ENCODE measurements around the gene HSD17B7.
A peak's percentile ranks its signal among the peaks of the same experiment; 100 is the strongest.
"Not testable (repeated sequence)": the region's sequence is repeated elsewhere in the genome, so short reads cannot be mapped to it uniquely, and the experiment has no call there.

HSD17B7 gene, protein sequence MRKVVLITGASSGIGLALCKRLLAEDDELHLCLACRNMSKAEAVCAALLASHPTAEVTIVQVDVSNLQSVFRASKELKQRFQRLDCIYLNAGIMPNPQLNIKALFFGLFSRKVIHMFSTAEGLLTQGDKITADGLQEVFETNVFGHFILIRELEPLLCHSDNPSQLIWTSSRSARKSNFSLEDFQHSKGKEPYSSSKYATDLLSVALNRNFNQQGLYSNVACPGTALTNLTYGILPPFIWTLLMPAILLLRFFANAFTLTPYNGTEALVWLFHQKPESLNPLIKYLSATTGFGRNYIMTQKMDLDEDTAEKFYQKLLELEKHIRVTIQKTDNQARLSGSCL

DNA sequence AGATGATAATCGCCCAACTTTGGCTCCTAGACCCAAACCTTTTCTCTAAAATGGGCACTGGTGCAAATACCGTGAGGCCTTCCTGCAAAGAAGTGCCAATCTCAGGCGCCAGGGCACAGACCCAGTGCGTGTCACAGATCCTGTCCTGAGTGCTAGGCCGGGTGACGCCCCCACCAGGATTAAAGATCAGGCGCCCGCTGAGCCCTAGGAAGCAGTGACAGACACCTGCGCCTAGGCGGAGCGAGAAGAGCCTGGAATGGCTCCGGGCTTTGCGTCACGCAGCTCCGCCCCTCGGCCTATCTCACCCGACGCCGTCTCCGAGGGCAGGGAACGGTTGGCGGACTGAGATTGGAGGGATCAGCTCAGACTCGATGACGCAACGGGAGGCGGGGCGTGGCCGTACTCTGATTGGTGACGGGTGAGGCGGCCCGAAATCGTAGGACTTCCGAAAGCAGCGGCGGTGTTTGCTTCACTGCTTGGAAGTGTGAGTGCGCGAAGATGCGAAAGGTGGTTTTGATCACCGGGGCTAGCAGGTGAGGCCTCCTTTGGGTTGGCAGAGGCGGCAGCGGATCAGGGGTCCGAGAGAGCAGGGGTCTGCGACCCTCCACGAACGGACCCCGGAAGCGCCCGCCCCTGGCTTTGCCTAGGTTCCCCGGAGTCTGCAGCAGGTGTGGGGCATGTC is at the start of gene HSD17B7:
Gene HSD17B7 (plus strand): TSS at position 400 of the 682 bp plus-strand sequence. CDS start 99 bp downstream, at position 499.
- peak within 1 kb of the TSS; percentile 45 for H3K4me3 ChIP-seq (ENCODE audit: low read length)

DNA sequence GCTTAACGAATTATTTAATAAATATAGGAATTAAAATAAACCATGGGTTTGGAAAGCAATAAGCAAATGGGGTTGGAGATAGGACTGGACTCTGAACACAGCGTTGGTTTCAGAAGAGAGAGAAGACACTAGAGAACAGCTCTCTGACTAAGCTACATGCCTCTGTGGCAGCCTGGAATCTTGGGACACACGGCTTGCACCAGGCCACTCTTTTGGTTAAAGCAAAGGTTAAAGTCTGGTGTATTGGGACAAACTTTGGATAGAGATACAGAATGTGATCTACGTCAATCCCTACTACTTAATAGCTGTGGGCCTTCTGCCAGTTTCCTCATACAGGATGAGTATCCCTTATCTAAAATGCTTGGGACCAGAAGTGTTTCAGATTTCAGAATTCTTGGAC is 49.7 kb upstream of the HSD17B7 start:
- TF ChIP-seq ZNF274 (IDR thresholded peaks at IDR 0.05; ENCODE audit: low read depth, low read length) = no peak
- no peak overlapping the region for H3K4me3 ChIP-seq (ENCODE audit: low read length)

DNA sequence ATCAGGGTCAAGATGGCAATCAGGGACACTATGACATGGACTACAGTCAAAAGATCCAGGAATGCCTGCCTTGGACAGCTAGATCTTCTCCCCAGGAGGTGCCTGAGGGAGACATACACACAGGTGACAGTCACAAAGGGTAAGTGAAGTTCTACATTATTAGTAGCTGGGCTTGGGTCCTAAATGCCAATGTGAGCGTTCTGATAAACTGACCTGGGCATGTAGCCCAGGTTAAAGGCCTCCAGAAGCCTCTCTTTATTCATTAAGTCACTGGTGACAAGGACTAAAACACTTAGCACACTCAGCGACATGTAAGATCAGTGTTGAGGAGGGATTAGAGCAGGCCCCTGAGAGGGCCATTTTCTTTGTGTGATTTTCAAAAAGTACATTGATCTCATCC is 48.9 kb upstream of the HSD17B7 start:
- no peak overlapping the region for H3K4me3 ChIP-seq (ENCODE audit: low read length)
- TF ChIP-seq ZNF274 (IDR thresholded peaks at IDR 0.05; ENCODE audit: low read depth, low read length) = no peak

DNA sequence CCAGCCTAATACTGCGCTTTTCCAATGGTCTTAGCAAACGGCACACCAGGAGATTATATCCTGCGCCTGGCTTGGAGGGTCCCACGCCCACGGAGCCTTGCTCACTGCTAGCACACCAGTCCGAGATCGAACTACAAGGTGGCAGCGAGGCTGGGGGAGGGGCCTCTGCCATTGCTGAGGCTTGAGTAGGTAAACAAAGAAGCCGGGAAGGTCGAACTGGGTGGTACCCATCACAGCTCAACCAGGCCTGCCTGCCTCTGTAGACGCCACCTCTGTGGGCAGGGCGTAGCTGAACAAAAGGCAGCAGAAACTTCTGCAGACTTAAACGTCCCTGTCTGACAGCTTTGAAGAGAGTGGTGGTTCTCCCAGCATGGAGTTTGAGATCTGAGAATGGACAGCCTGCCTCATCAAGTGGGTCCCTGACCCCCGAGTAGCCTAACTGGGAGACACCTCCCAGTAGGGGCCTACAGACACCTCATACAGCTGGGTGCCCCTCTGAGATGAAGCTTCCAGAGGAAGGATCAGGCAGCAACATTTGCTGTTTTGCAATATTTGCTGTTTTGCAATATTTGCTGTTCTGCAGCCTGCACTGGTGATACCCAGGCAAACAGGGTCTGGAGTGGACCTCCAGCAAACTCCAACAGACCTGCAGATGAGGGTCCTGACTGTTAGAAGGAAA is 44.1 kb upstream of the HSD17B7 start:
- H3K4me3 ChIP-seq (ENCODE audit: low read length) = not testable (repeated sequence)

DNA sequence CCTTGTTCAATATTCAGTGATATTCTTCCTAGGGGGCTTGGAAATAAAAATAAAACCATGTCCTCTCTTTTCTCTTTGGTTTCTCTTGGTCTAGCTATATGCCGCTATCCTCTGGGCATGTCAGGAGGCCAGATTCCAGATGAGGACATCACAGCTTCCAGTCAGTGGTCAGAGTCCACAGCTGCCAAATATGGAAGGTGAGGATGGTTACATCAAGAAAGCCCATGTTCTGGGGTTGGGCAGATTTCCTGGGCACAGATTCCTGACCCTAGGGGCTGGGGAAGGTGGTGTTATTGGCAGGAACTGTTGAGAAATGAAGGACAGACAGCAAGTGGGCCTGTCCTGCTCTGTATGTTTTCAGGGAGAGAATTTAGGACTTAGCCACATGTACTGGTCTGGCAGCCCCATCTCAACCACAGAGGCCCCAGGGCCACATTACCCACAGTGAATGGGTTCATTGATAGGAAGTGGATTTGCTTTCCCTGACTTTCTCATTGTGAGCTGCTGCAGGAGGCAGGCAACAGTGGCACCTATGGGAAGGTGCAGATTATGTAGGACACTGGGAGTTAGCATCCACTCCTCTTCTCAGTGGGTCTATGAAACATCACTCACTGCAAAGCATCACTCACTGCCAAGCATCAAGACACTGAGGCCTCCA is 37.4 kb upstream of the HSD17B7 start:
- no peak overlapping the region for H3K4me3 ChIP-seq (ENCODE audit: low read length)
- no peak for TF ChIP-seq ZNF274 (IDR thresholded peaks at IDR 0.05; ENCODE audit: low read depth, low read length)

DNA sequence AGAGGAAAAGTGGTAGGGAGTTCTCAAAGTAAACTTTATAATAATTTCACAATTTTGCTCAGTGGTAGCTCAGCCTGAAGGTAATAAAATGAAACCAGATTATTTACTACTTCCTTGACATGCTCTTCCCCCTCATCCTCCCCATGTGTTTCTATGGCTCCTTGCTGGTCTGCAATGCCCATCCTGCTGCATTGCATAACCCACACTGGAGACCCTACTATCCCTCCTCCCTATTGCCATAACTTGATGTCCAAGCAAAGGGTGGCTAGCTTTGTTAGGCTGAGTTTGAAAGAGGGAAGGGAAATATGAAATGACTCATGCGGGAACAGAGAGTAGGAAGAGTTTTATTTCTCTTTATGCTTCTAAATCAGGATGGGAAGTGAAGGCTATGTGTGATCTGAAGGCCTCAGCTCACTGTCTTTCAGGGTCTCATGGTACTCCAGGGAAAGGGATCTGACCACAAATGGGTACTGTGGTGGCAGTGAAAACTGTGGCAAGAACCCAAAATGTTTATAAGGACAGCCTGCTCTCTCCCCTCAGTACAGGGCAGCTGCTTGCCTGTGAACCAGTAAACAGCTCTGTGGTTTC is 36.4 kb upstream of the HSD17B7 start:
- no peak for TF ChIP-seq ZNF274 (IDR thresholded peaks at IDR 0.05; ENCODE audit: low read depth, low read length)

DNA sequence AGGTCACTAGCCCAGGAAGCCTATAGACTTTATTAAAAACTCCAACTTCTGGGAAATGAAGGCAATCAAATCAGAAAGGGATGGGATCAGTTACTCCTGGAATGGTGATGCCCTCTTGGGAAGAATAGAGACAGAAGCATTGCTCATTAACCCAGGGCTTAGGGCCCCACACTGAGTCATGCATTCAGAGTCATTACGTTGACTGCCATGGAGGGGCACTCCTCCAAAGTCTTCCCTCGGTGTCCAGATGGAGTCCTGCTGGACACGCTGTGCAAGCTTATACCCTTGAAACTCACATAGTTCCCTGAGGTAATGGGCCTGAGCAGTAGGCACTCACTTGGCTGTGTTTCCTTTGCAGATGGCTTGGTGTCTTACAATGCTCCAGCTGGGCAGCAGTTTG is 35.2 kb upstream of the HSD17B7 start:
- H3K4me3 ChIP-seq (ENCODE audit: low read length) = no peak overlapping the region
- no peak for TF ChIP-seq ZNF274 (IDR thresholded peaks at IDR 0.05; ENCODE audit: low read depth, low read length)

More for the DNA sequence above, 36.4 kb upstream of the HSD17B7 start:
- no peak overlapping the region for H3K4me3 ChIP-seq (ENCODE audit: low read length)

DNA sequence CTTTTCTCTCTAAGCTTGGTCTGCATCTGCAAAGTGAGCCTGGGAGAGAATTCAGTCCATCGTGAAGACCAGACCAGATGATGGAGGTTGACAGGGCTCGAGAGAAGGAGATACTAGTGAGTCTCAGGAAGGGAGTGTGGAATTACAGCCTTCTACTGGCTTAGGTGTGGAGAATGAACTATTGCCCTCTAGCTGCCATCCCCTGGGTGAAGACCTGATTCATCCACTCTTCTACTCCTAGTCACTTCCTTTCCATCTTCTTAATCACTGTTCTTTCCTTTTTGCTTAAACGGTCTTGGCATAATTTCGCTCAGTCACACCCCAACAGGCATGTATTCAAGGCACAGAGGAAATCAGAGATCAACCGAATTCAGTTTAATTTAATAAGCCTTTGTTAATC is 34.0 kb upstream of the HSD17B7 start:
- no peak for TF ChIP-seq ZNF274 (IDR thresholded peaks at IDR 0.05; ENCODE audit: low read depth, low read length)
- H3K4me3 ChIP-seq (ENCODE audit: low read length) = no peak overlapping the region

DNA sequence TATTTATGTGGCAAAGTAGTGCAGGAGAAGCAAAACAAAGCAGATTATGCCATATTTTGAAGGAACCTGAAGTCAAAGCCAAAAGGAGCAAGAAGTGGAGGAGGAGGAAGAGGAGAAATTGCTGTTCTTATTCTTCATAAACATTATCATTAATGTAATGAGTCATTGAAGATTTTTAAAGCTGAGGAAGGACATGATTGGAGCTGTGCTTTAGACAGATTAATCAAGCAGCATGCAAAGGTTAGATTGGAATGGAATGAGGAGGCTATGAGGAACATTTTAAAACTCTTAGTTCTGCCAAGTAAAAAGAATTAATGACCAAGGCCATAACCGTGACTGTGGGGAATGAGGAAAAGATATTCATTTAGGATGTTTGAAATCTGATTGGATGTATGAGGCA is 33.0 kb upstream of the HSD17B7 start:
- no peak for TF ChIP-seq ZNF274 (IDR thresholded peaks at IDR 0.05; ENCODE audit: low read depth, low read length)
- no peak overlapping the region for H3K4me3 ChIP-seq (ENCODE audit: low read length)

DNA sequence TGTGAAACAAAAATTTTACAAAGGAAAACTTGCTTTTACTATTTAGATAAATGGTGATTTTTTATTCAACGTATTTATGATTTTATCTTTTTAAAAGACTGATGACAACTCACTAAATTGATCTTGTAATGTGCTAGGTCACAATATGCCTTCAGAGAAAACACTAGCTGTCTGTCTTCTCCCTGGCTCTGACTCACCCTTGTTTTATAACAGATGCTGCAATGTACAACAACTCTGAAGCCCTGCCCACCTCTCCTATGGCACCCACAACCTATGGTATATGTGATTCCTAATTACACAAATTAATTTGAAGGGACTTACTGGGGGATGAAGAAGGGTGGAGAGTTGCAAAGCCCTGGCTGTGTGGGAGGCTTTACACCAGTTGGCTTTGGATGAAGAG is 24.7 kb upstream of the HSD17B7 start:
- H3K4me3 ChIP-seq (ENCODE audit: low read length) = no peak overlapping the region
- TF ChIP-seq ZNF274 (IDR thresholded peaks at IDR 0.05; ENCODE audit: low read depth, low read length) = no peak

DNA sequence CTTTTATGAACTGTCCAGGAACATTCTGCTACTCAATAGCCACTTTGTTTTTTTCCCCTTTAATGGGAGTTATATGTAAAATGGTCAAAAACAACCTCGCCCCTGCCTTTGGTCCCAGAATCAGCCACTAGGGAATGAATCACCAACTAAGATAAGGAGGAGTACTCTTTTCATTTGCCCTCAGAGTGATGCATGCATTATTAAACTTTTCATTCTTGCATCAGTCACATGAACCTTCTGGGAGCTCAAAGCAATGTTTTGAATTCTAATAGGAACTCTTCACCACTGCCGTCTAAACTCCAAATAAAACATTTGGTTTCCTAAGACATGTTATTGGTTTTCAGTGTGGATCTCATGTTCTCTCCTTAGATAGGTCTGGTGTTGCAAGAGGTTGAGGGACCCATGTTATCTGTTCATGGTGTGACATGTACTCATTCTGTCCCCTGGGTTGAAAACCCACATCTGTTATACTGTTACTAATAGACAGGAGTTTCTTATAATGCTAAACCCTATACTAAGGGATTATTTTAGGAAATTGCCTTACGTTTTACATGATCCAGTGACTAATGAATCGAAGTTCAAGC is 17.8 kb upstream of the HSD17B7 start:
- no peak for TF ChIP-seq ZNF274 (IDR thresholded peaks at IDR 0.05; ENCODE audit: low read depth, low read length)
- no peak overlapping the region for H3K4me3 ChIP-seq (ENCODE audit: low read length)

DNA sequence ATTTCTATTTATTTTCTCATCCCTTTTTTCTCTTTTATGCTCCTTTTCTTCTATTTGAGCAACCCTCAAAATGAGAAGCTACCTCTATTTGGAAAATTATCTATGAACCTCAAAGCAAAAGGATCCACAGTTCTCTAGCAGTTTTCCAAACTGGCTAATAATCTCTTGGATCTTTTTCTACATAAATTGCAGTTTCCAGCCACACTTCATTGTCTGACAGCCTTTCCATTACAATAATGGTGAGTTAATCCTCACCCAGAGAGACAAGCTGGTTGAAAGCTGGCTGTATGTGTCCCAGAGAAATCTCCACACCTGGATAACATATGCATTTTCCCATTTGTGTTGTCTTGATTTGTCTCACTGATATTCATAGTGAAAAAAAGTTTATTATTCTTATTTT is 16.5 kb upstream of the HSD17B7 start:
- TF ChIP-seq ZNF274 (IDR thresholded peaks at IDR 0.05; ENCODE audit: low read depth, low read length) = no peak
- H3K4me3 ChIP-seq (ENCODE audit: low read length) = no peak overlapping the region

DNA sequence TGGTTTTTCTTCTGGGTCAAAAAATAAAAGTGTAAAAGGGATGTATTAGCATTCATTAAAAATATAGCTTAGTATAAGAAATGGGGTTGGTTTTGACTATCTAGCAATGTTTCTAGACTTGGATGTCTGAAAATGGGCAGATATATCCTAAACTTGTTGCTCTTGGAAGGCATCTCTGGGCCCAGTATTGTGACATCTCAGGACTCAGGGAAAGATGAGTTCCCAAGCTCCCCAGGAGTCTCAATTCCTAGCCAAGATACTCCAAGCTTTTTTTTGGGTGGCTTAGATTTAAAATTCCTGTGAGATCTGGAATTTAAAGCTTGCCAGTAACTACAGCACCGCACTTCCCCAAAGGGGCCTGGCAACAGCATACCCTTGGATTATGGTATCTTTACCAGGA is 11.5 kb upstream of the HSD17B7 start:
- TF ChIP-seq ZNF274 (IDR thresholded peaks at IDR 0.05; ENCODE audit: low read depth, low read length) = no peak
- no peak overlapping the region for H3K4me3 ChIP-seq (ENCODE audit: low read length)

DNA sequence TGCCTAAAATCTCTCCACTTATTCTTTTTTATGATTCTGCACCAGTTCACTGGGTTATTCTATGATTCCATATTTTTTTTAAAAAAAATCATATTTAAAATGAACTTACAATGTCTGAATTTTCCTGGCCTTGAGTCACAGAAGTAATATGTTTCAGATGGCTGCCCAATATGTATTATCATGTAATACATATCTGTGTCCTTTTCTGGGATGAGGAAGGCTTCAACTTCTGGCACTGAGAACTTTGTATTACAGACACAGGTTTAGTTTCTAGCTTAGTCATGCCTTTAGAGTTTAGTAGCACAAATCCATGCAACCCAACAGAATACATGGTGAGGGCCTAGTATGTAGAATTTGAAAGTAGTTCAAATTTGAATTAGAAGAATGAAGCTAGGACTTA is 7.8 kb upstream of the HSD17B7 start:
- no peak for TF ChIP-seq ZNF274 (IDR thresholded peaks at IDR 0.05; ENCODE audit: low read depth, low read length)
- no peak overlapping the region for H3K4me3 ChIP-seq (ENCODE audit: low read length)

DNA sequence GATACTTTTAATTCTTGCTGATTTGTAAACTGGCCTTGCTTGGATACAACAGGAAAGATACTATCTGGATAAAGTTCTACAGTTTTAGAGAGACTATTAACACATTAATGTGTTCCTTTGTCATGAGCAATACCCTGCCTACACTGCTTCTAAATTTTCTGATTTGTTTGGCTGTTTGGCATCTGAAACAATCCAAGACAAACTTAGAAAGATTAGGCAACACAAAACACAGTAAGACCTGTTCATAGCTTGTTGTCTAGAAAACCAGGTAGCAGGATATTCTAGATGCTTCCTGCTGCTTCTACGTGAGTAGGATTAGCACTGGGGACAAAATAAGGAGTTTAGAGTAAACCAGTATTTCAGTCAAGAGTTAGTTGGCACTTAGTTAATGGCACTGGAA is 5.6 kb upstream of the HSD17B7 start:
- not testable (repeated sequence) for H3K4me3 ChIP-seq (ENCODE audit: low read length)

DNA sequence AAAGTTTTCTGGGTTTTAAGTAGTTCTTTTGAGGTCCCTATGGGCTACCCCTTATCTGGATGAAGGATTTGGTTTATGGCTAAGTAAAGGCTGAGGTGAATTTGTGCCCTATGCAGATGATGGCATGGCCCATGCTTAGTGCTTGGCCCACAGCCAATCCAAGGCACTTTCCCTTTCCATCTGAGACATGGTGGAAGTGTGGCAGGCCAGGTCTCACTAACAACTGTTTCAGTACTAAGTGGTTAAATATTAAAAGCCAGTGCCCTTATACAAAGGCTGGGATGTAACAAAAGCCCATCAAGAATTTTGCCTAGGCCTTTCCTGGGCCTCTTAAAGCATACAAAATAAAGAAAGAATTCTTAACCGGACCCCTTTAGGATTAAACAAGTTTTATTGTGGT is 1.7 kb upstream of the HSD17B7 start:
- H3K4me3 ChIP-seq (ENCODE audit: low read length) = not testable (repeated sequence)

DNA sequence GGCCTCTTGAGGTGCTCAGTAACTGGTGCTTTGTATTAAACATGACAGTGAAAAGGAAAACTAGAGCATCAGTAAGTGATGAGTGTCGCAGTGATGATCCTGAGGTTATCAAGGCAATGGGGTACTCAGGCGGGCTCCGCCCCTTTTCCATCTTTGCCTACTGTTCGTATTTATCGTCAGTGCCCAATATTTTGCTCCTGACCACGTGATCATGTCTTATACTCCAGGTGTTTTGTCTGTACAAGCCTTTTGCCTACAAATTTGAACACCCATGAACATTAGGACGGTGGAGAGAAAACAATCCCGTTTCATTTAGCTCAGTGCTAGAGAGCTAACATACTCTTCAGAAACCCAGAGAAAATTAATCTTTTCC is 469 bp downstream of the HSD17B7 start:
- H3K4me3 ChIP-seq (ENCODE audit: low read length) = peak overlapping the region; percentile 44; the same call in 1 of the 2 replicates

DNA sequence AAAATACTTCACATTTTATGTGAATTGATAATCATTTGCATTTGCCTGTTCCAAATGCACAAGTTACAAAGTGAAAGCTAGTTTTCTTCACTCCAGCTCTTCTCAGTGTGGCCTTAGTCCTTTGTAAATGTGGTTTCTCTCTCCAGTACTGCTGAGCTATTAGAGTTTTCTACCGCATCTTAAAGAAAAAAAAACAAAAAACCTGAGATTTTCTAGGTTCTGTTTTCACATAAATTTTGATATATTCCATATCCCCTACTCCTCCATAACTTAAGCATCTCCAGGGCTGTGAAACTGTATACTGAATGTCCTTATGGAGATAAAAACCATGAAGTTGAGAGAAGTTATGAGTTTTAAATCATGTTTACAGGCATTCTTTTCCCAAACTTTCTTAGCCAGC is 3.8 kb downstream of the HSD17B7 start:
- H3K4me3 ChIP-seq (ENCODE audit: low read length) = not testable (repeated sequence)

DNA sequence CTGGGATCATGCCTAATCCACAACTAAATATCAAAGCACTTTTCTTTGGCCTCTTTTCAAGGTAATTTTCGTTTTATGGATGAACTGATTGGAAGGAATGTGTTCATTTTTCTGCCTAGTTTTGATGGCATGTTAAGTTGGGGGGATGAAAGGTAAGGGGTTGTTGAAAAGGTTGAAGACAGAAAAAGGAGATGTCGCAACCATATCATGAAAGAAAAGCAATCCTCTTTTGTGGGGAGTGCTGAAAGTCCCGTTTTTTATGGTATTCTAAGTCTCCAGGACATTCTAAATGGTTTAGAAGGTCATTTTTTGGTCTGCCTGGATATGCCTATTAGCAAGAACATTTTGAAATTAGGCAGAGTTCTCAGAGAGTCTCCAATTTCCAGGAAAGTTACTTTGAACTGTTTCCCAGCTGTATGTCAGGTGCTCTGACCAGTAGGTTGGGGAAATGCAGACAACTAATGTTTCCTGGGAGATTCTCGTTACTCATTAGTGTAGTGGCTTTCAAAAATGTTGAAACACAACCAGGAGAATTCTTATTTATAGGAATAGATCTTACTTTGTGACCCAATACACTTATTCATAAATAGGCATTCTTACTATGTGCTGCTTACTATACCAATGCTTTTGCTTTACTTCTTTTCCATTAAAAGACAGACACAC is 6.2 kb downstream of the HSD17B7 start:
- not testable (repeated sequence) for H3K4me3 ChIP-seq (ENCODE audit: low read length)
